GM12878 (cell line): ENCODE results near the gene WASF2. TPM values are rescaled to one million over a fixed set of nuclear protein-coding genes. Genes with fewer than 3 reads are reported as not detected.

Source experiments
- CHD4 ChIP-seq: fragments of 200-600 bp; sonication (generic); IDR thresholded peaks from 2 replicates; pipeline ENCODE4 v1.6.1; 2016; ENCODE audit warnings: mild to moderate bottlenecking
- CTCF ChIP-seq, 3 experiments: IDR thresholded peaks in 2 of 3; conservative IDR thresholded peaks in 1 of 3; 2 replicates each; pipeline ENCODE4 v1.5.1; 2011; ENCODE audit warnings: low read depth in 3 of 3, low read length in 3 of 3, mild to moderate bottlenecking in 3 of 3, control low read depth in 2 of 3, moderate library complexity in 2 of 3, inconsistent platforms in 1 of 3, mixed read lengths in 1 of 3; ENCODE audit not compliant: control insufficient read depth in 2 of 3, insufficient read depth in 1 of 3; ENCODE audit errors: extremely low read depth in 1 of 3
- ELK1 ChIP-seq: IDR thresholded peaks from 2 replicates; pipeline ENCODE4 v1.6.1; 2012; ENCODE audit warnings: low read depth, low read length, improper control_type of control experiment
- ESRRA ChIP-seq: IDR thresholded peaks from 2 replicates; pipeline ENCODE4 v1.6.1; 2012; ENCODE audit warnings: mild to moderate bottlenecking, low read length, improper control_type of control experiment
- GABPA ChIP-seq: IDR thresholded peaks from 2 replicates; pipeline ENCODE4 v1.6.1; 2014; ENCODE audit warnings: antibody characterized with exemption, low read depth, mild to moderate bottlenecking, inconsistent platforms
- IRF3 ChIP-seq: fragments of 450-650 bp; IDR thresholded peaks from 2 replicates; pipeline ENCODE4 v1.6.1; 2014; ENCODE audit warnings: mild to moderate bottlenecking
- JUND ChIP-seq: IDR thresholded peaks from 2 replicates; pipeline ENCODE4 v1.6.1; 2012; ENCODE audit warnings: low read depth, mild to moderate bottlenecking, low read length, improper control_type of control experiment, moderate library complexity
- MEF2A ChIP-seq: IDR thresholded peaks from 2 replicates; pipeline ENCODE4 v1.6.1; 2011; ENCODE audit warnings: low read depth, mild to moderate bottlenecking, low read length, moderate library complexity; ENCODE audit not compliant: insufficient read depth
- PBX3 ChIP-seq: IDR thresholded peaks from 2 replicates; pipeline ENCODE4 v1.6.1; 2011; ENCODE audit warnings: mild to moderate bottlenecking, low read depth, low read length, moderate library complexity; ENCODE audit not compliant: insufficient replicate concordance
- RBBP5 ChIP-seq: fragments of 200-600 bp; sonication (generic); conservative IDR thresholded peaks from 2 replicates; pipeline ENCODE4 v1.6.1; 2016
- REST ChIP-seq: IDR thresholded peaks from 2 replicates; pipeline ENCODE4 v1.6.1; 2012; ENCODE audit warnings: mild to moderate bottlenecking, low read depth, low read length
- SMARCA5 ChIP-seq: fragments of 450-650 bp; IDR thresholded peaks from 2 replicates; pipeline ENCODE4 v1.6.1; 2017; ENCODE audit warnings: mild to moderate bottlenecking
- SRF ChIP-seq, 2 experiments: IDR thresholded peaks; 2 replicates each; pipeline ENCODE4 v1.6.1; 2011; ENCODE audit warnings: low read depth in 2 of 2, low read length in 2 of 2, mild to moderate bottlenecking in 1 of 2, moderate library complexity in 1 of 2
- YY1 ChIP-seq: IDR thresholded peaks from 2 replicates; pipeline ENCODE4 v1.6.1; 2011; ENCODE audit warnings: low read depth, mild to moderate bottlenecking, low read length
- ZBTB11 ChIP-seq: fragments of 450-650 bp; formaldehyde crosslinking; IDR thresholded peaks from 2 replicates; pipeline ENCODE4 v1.5.0; 2022; ENCODE audit warnings: mild to moderate bottlenecking, missing genetic modification characterization
- polyA plus RNA-seq, 11 experiments: library from polyadenylated mRNA; depleted of rRNA in 4 of 11; unstranded in 6 of 11; stranded (reverse) in 5 of 11; fragments of >200 nt; fragmentation: Nextera tagmentation in 4 of 11; fragmentation: Illumina TruSeq in 1 of 11; extraction: Ambion mirVana in 4 of 11; extraction: Trizol in 1 of 11; gene quantifications; 1 replicate in 1 of 11; 2 replicates in 10 of 11; pipeline versions ENCODE4 v1.2.1 to v1.2.3, GENCODE V29; 2011 to 2016; ENCODE audit warnings: inconsistent platforms in 2 of 11, missing spikeins in 2 of 11, low read depth in 1 of 11
- total RNA-seq, 4 experiments: library from RNA; depleted of rRNA in 3 of 4; stranded (reverse); fragments of >200 nt in 3 of 4; fragmentation: Illumina TruSeq in 1 of 4; extraction: Trizol in 1 of 4; gene quantifications; 2 replicates each; pipeline versions ENCODE4 v1.2.1 to v1.2.3, GENCODE V29; 2013 to 2021

WASF2 gene
- total and polyA plus RNA-seq, 10 of the 15 experiments (the other 5 are each of a cell fraction or from before 2014, with no cell fraction given), result 7.0 to 111 (median 37.1) TPM

- no peak for TF ChIP-seq IRF3
- no peak for TF ChIP-seq REST
- TF ChIP-seq GABPA, result no peak
- no peak for TF ChIP-seq SMARCA5
- TF ChIP-seq SRF (IDR thresholded peaks at IDR 0.05; ENCODE audit: low read depth in 2 of 2, low read length in 2 of 2), result no peak
- no peak for TF ChIP-seq ESRRA
- TF ChIP-seq PBX3, result no peak
- TF ChIP-seq JUND, result no peak
- no peak for TF ChIP-seq MEF2A
- peak; percentile 40; the same call in 1 of the 2 replicates for TF ChIP-seq YY1
- TF ChIP-seq RBBP5, result no peak
- no peak for TF ChIP-seq CHD4
- TF ChIP-seq ZBTB11, result no peak
- TF ChIP-seq CTCF (IDR thresholded peaks at IDR 0.05 in 2 of 3, conservative IDR thresholded peaks at IDR 0.05 in 1 of 3; ENCODE audit: control insufficient read depth in 2 of 3, extremely low read depth in 1 of 3, insufficient read depth in 1 of 3, low read depth in 3 of 3, low read length in 3 of 3), result peak; percentile 97 to 98 (median 97)
- TF ChIP-seq ELK1, result no peak
Observed at GRCh38 chr1:27388337-27389005, 101.5 kb downstream of the WASF2 start (continued).
